Measurements from ENCODE around the gene RHOG. TPM values are rescaled to one million over a fixed set of nuclear protein-coding genes. Genes with fewer than 3 reads are reported as not detected.

RHOG gene
- total RNA-seq, 2 experiments from 2014 or later = 157 to 180 TPM

DNA sequence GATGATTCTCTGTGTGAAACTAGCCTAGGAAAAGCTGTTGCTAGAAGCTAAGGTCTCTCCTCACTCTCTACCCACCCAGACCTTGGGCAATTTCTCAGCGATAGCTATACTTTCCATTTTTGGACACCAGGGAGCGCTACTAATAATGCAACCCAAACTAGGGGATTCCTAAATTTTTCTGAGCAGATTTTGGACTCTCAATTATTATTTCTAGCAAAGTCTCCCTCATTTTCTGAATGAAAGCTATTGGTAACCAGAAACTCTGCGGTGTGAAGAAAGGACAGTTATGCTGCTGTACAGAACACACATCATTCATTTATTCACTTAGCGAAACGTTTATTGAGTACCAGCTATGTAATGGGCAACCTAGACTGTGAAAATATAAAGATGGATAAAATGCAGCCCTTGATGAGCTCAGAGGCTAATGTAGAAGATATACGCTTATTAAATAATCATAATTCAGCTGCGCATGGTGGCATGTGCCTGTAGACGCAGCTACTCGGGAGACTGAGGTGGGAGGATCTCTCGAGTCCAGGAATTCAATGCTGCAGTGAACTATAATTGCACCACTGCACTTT is 8.6 kb upstream of the RHOG start:
- CTCF ChIA-PET = interaction anchor here (0.6 to 11.0 kb wide), 47 partner anchors 8 to 266 kb away, joined by 3 to 299 read pairs (median 5); partner anchors contain the start of gene RHOG
- peak; percentile 60 for ATAC-seq
- Mint-ChIP-seq H3K27me3 (no peaks in the 10 kb centered on the region), H3K27ac (peak overlapping the region; percentile 1), H3K9me3 (ENCODE audit: low read depth) (no peaks in the 10 kb centered on the region), H3K36me3 (ENCODE audit: low read depth) (no peaks in the 10 kb centered on the region), H3K4me3 (no peak overlapping the region), H3K4me1 (peaks cover 43% of the 10 kb centered on the region)
- POLR2A ChIA-PET = interaction anchor here (0.6 to 2.2 kb wide), 6 partner anchors 8 to 254 kb away, joined by 4 to 9 read pairs (median 4); partner anchors contain the start of gene RHOG
- intact Hi-C loops (cut with DNase I, micrococcal nuclease) = loop anchor here (1.0 kb wide), 1 partner anchor 223 kb away; no protein-coding TSS in a partner anchor
- peak; percentile 60 for DNase-seq

DNA sequence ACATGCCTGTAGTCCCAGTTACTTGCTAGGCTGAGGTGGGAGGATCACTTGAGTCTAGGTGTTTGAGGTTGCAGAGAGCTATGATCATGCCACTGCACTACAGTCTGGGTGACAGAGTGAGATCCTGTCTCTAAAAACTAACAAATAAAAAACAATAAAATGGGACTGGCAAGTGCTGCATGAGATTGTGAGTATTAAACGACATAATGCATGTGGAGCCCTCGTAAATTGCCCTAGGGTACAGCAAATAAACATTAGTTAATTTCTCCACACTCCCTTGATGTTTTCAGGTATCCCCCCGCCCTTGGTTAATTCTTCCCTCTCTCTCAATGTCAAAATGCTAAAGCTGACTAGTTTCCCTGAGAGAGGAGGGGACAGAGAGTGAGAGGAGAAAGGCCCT is 4.9 kb upstream of the RHOG start:
- H3K4me1 Mint-ChIP-seq = peaks cover 41% of the 10 kb centered on the region
- POLR2A ChIA-PET = no interaction called here
- H3K27me3 Mint-ChIP-seq = no peaks in the 10 kb centered on the region
- no peaks in the 10 kb centered on the region for H3K36me3 Mint-ChIP-seq (ENCODE audit: low read depth)
- no peak overlapping the region for H3K4me3 Mint-ChIP-seq
- H3K27ac Mint-ChIP-seq = no peak overlapping the region
- DNase-seq (no peak), ATAC-seq (no peak)
- no peaks in the 10 kb centered on the region for H3K9me3 Mint-ChIP-seq (ENCODE audit: low read depth)
- CTCF ChIA-PET = interaction anchor here (0.6 to 11.0 kb wide), 4 partner anchors 7 to 225 kb away, joined by 3 to 299 read pairs (median 111); partner anchors contain the start of gene STIM1
- intact Hi-C loops (cut with DNase I, micrococcal nuclease) = no loop called here

GRCh38 chr11:3845246-3845645 is 4.5 kb upstream of the RHOG start:
- H3K36me3 Mint-ChIP-seq (ENCODE audit: low read depth) = no peaks in the 10 kb centered on the region

GRCh38 chr11:3843326-3843725 is 2.6 kb upstream of the RHOG start:
- POLR2A ChIA-PET = interaction anchor here (0.6 to 1.8 kb wide), 2 partner anchors 11 to 550 kb away, joined by 3 to 8 read pairs; partner anchors contain the start of gene TRIM21
- Mint-ChIP-seq H3K27ac (peak overlapping the region; percentile 59), H3K4me1 (peaks cover 40% of the 10 kb centered on the region), H3K27me3 (no peaks in the 10 kb centered on the region), H3K4me3 (no peak overlapping the region), H3K36me3 (ENCODE audit: low read depth) (peaks cover 18% of the 10 kb centered on the region), H3K9me3 (ENCODE audit: low read depth) (no peaks in the 10 kb centered on the region)
- CTCF ChIA-PET = interaction anchor here (0.6 to 10.4 kb wide), 8 partner anchors 9 to 238 kb away, joined by 3 to 218 read pairs (median 3); partner anchors contain the start of gene STIM1
- intact Hi-C loops (cut with DNase I, micrococcal nuclease) = no loop called here
- DNase-seq (no peak), ATAC-seq (no peak)

More at GRCh38 chr11:3845246-3845645, 4.5 kb upstream of the RHOG start:
- ATAC-seq (no peak), DNase-seq (no peak)
- Mint-ChIP-seq H3K4me1 (peaks cover 41% of the 10 kb centered on the region), H3K27ac (no peak overlapping the region), H3K9me3 (ENCODE audit: low read depth) (no peaks in the 10 kb centered on the region), H3K27me3 (no peaks in the 10 kb centered on the region), H3K4me3 (no peak overlapping the region)
- POLR2A ChIA-PET = no interaction called here
- intact Hi-C loops (cut with DNase I, micrococcal nuclease) = no loop called here
- CTCF ChIA-PET = interaction anchor here (10.4 to 11.0 kb wide), 2 partner anchors 7 to 226 kb away, joined by 218 to 299 read pairs; partner anchors contain the start of gene STIM1

DNA sequence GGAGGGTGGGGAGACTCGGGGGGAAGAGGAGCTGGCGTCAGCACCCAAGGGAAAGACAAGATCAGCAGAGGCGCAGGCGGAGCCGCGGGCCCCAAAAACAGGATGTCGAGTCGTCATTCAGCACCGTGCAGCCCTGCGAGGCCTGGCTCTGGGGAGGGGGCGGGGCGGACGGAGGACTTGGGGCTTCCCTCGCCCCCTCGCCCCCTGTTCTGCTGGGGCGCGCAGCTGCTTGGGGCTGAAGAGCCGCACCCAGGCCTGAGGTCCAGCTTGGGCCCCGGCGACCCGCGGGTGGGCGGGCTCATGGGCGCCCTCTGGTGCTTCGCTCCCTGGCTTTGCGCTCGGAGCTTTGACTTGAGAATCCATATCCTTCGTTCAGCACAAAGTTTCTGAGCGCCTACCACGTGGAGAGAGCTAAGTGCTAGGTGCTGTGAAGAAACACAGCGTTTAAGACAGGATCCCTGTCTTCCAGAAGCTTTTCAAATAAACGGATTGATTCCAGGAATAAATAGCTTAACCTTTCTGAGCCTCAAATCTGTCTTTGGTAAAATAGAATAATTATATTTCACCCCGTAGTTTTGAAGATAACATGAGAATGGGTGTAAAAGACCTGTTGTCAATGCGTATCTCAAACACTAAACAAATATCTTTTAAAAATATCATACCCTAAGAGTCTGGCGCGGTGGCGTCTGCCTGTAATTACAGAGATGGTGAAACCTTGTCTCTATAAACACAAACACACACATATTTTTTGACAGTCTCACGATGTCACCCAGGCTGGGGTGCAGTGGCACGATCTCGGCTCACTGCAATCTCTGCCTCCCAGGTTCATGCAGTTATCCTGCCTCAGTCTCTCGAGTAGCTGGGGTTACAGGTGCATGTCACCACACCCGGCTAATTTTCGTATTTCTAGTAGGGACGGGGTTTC is 929 bp upstream of the RHOG start:
- intact Hi-C loops (cut with DNase I, micrococcal nuclease) = loop anchor here (1.0 to 2.0 kb wide), 9 partner anchors 10 to 419 kb away; partner anchors contain the start of genes NUP98 (in 2 of the 2), PGAP2 (in 1 of the 2) and RRM1 (in 1 of the 2)
- H3K4me1 Mint-ChIP-seq = peaks cover 54% of the 10 kb centered on the region

DNA sequence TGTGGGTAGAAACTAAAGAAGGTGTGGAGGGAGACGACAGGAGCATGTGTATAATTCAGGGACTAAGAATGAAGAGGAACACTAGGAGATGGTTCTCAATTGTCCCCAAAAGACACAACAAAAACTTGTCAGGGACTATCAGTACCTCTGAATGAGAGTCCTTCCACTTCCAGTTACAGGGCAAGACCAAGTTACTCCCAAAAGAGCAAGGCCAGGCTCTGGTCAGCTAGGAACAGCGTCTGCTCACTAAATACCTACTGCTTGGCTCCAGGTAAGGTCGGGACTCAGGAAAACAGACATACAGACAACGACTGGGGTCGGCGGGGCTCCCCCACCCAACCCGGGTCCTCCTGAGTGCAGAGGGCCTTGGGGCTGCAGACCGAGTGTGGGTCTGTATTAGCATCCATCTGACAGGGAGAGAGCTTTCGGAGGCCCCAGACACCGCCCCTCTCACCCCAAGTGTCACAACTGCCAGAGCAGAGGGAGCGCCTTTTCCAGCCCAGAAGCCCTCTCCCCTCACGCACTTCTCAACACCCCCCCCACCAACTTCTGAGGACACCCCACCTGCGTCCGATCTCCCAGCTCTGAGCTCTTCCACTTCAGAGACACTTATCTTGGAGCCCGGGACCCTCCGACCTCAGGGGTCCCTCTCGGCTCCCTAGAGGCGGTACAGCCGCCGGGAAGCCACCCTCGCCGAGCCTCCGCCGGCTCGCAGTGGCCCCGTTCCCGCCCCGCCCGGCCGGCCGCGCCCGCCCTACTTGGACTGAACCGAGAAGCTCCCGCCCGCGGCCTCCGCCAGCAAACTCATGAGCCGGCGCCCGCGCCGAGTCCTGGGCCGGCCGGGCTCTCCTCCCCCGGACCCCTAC is 522 bp downstream of the RHOG start:
- H3K27me3 Mint-ChIP-seq = no peaks in the 10 kb centered on the region
- ChIA-PET CTCF (interaction anchor here (0.6 to 10.4 kb wide), 13 partner anchors 8 to 1333 kb away, joined by 3 to 218 read pairs (median 4); partner anchors contain the start of gene STIM1), POLR2A (interaction anchor here (0.7 to 4.1 kb wide), 10 partner anchors 9 to 233 kb away, joined by 3 to 69 read pairs (median 6); partner anchors contain the start of gene STIM1)
- ATAC-seq (no peak), DNase-seq (peak; percentile 65)
- peaks cover 43% of the 10 kb centered on the region for H3K36me3 Mint-ChIP-seq (ENCODE audit: low read depth)
- peak overlapping the region; percentile 97 for H3K27ac Mint-ChIP-seq
- peaks cover 65% of the 10 kb centered on the region for H3K4me1 Mint-ChIP-seq
- intact Hi-C loops (cut with DNase I, micrococcal nuclease) = loop anchor here in 1 of 2 experiments (2.0 kb wide), 1 partner anchor 417 kb away; no protein-coding TSS in a partner anchor
- H3K9me3 Mint-ChIP-seq (ENCODE audit: low read depth) = no peaks in the 10 kb centered on the region
- peak overlapping the region; percentile 93 for H3K4me3 Mint-ChIP-seq

More for the DNA sequence above, 929 bp upstream of the RHOG start:
- ChIA-PET CTCF (interaction anchor here (0.6 to 10.4 kb wide), 22 partner anchors 9 to 234 kb away, joined by 3 to 218 read pairs (median 4); partner anchors contain the start of gene STIM1), POLR2A (interaction anchor here (0.5 to 4.1 kb wide), 17 partner anchors 9 to 257 kb away, joined by 3 to 69 read pairs (median 5); partner anchors contain the start of gene STIM1)
- peak; percentile 30 for ATAC-seq
- Mint-ChIP-seq H3K27ac (peak overlapping the region; percentile 93), H3K36me3 (ENCODE audit: low read depth) (peaks cover 30% of the 10 kb centered on the region), H3K9me3 (ENCODE audit: low read depth) (no peaks in the 10 kb centered on the region), H3K4me3 (peak overlapping the region; percentile 93), H3K27me3 (no peaks in the 10 kb centered on the region)
- peak; percentile 97 for DNase-seq

DNA sequence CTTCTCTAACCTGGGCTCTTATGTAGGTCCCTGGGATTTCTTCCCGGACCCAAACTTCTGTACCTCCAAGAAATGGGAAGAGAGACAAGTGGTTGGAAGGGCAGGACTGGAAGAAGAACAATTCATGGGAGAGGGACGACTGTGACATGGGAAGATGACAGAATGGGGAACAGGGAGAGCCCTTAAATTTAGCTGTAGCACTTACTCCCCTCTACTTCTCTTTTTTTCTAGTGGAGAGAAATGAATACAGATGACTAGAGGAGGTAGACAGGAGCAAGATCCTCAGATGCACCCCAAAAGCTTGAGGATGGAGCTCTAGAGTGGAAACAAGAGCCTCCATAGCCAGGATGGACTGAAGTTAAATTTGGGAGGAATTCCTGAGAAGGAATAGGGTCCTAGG is 2.3 kb downstream of the RHOG start:
- ATAC-seq (no peak), DNase-seq (no peak)
- intact Hi-C loops (cut with DNase I, micrococcal nuclease) = loop anchor here in 1 of 2 experiments (2.0 kb wide), 1 partner anchor 14 kb away; no protein-coding TSS in a partner anchor
- H3K27ac Mint-ChIP-seq = peak overlapping the region; percentile 97
- CTCF ChIA-PET = interaction anchor here (0.7 to 10.4 kb wide), 8 partner anchors 8 to 244 kb away, joined by 3 to 218 read pairs (median 4); partner anchors contain the start of genes PGAP2 and STIM1
- peak overlapping the region; percentile 93 for H3K4me3 Mint-ChIP-seq
- H3K27me3 Mint-ChIP-seq = no peaks in the 10 kb centered on the region
- H3K4me1 Mint-ChIP-seq = peaks cover 68% of the 10 kb centered on the region
- POLR2A ChIA-PET = interaction anchor here (0.7 to 4.1 kb wide), 4 partner anchors 12 to 220 kb away, joined by 3 to 69 read pairs (median 3); partner anchors contain the start of gene STIM1
- peaks cover 61% of the 10 kb centered on the region for H3K36me3 Mint-ChIP-seq (ENCODE audit: low read depth)
- H3K9me3 Mint-ChIP-seq (ENCODE audit: low read depth) = no peaks in the 10 kb centered on the region

DNA sequence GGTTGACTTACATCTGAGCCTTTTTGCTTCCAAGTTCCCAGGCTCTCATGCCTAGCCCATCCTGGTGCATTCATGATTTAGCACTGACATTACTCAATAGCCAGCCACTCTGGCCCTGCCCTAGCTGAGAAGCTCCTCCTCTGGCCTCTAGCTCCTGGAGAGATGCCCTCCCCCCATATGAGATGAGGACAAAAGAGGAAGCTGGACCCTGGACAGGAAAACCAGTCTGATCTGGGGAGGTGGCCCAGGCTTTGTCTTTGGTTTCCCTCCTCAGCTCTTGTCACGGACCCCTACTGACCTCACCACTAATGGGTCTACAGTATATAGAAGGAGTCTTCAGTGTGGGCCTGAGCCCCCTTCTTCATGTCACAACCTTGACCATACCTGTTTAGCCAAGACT is 3.0 kb downstream of the RHOG start:
- ATAC-seq (no peak), DNase-seq (no peak)
- Mint-ChIP-seq H3K4me1 (peaks cover 68% of the 10 kb centered on the region), H3K27ac (peak overlapping the region; percentile 97), H3K4me3 (peak overlapping the region; percentile 93), H3K9me3 (ENCODE audit: low read depth) (no peaks in the 10 kb centered on the region), H3K27me3 (no peaks in the 10 kb centered on the region), H3K36me3 (ENCODE audit: low read depth) (peaks cover 67% of the 10 kb centered on the region)
- intact Hi-C loops (cut with DNase I, micrococcal nuclease) = loop anchor here in 1 of 2 experiments (2.0 kb wide), 1 partner anchor 13 kb away; no protein-coding TSS in a partner anchor
- CTCF ChIA-PET = interaction anchor here (0.8 to 10.4 kb wide), 6 partner anchors 15 to 235 kb away, joined by 3 to 218 read pairs (median 6); partner anchors contain the start of genes PGAP2 and STIM1
- POLR2A ChIA-PET = interaction anchor here (0.6 to 1.4 kb wide), 5 partner anchors 12 to 253 kb away, joined by 3 read pairs; partner anchors contain the start of gene PGAP2

DNA sequence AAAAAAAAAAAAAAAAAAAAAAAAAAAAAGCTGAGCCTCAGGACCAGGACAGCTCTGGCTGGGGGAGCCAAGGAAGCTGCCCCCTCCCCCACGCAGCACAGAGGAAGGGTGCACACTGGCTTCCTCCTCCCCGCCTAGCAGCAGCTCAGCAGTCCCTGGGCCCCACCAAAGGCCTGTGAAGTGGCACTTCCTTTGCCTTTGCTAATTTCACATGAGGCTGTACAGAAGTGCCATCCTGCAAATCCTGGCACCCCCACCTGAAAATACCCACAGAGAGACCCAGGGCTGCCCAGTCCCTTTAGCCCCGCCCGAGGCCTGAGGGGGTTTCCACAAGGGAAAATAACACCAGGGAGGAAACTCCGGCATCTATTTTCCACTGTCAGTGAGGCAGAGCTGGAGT is 3.9 kb downstream of the RHOG start:
- Mint-ChIP-seq H3K4me1 (peaks cover 71% of the 10 kb centered on the region), H3K9me3 (ENCODE audit: low read depth) (no peaks in the 10 kb centered on the region), H3K27me3 (no peaks in the 10 kb centered on the region), H3K4me3 (peak overlapping the region; percentile 93), H3K27ac (peak overlapping the region; percentile 97), H3K36me3 (ENCODE audit: low read depth) (peaks cover 71% of the 10 kb centered on the region)
- ATAC-seq (no peak), DNase-seq (peak; percentile 73)
- intact Hi-C loops (cut with DNase I, micrococcal nuclease) = no loop called here
- ChIA-PET CTCF (interaction anchor here (1.3 to 10.4 kb wide), 4 partner anchors 16 to 236 kb away, joined by 3 to 218 read pairs (median 22); partner anchors contain the start of gene STIM1), POLR2A (interaction anchor here (0.6 to 1.4 kb wide), 4 partner anchors 18 to 52 kb away, joined by 3 to 6 read pairs (median 3); partner anchors contain the start of gene PGAP2)

All from activated CD4-positive, alpha-beta T cell treated with anti-CD3 and anti-CD28 coated beads for 36 hours (primary cell).